GM23248 (cell line): ENCODE results near the gene PTPRN2.

ENCODE experiments used
- EZH2 ChIP-seq: fragments of 200-600 bp; sonication (generic); IDR thresholded peaks from 2 replicates; pipeline ENCODE4 v1.6.1; 2018; ENCODE audit warnings: antibody characterized with exemption, mild to moderate bottlenecking; ENCODE audit not compliant: insufficient read depth, poor library complexity, severe bottlenecking
- EZH2phosphoT487 ChIP-seq: fragments of 200-600 bp; sonication (generic); IDR thresholded peaks from 2 replicates; pipeline ENCODE4 v1.6.1; 2018; ENCODE audit warnings: antibody characterized with exemption, moderate library complexity, mild to moderate bottlenecking, low read depth; ENCODE audit not compliant: insufficient read depth

GRCh38 chr7:158261362-158262235, 326.0 kb downstream of the PTPRN2 start:
- TF ChIP-seq EZH2phosphoT487 (no peak), EZH2 (no peak)
